ENCODE data around the gene CCL16. TPM values are rescaled to one million over a fixed set of nuclear protein-coding genes. Genes with fewer than 3 reads are reported as not detected.

Gene CCL16
- total and polyA plus RNA-seq, 2 of the 4 experiments (the other 2 are of a cell fraction): not detected

DNA sequence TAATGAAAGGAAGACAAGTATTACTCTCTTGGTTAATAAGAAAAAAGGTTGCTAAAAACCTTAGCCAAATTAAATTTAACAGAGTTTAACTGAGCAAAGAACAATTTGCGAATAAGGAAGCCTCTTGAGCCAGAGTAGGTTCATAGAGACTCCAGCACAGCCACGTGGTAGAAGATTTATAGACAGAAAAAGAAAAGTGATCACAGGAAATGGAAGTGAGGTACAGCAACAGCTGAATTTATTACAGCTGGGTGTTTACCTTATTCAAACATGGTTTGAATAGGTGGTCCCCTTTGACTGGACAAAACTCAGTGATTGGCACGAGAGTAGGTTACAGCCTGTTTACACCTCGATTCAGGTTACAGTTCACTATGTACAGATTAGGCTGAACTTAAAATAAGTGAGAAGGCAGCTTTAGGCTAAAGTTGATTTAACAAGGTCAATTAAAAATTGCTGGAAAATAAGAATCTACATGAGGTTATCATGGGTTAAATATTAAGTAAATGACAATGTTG, 23.4 kb upstream of the CCL16 start:
- 0% methylated on average over 1 of the region's 4 CpGs; no CpG with 5 or more reads in 1 of the 2 experiments for WGBS, 2 experiments (ENCODE audit: extremely low coverage in 2 of 2, insufficient read length in 1 of 2)
- no peaks in the 10 kb centered on the region for H3K36me3 ChIP-seq (ENCODE audit: control insufficient read depth, insufficient read depth, low read length)
- no peak overlapping the region for H2AK5ac ChIP-seq (ENCODE audit: low read depth, low read length)
- H4K20me1 ChIP-seq (ENCODE audit: insufficient read depth, low read length): no peaks in the 10 kb centered on the region
- DNase-seq (no peak), ATAC-seq (ENCODE audit: low read depth) (no peak)
- no peak overlapping the region for H3K18ac ChIP-seq (ENCODE audit: low read depth, low read length)
- H4K91ac ChIP-seq (ENCODE audit: insufficient read depth, low read depth, low read length): no peak overlapping the region
- H2BK120ac ChIP-seq (ENCODE audit: low read depth, low read length): no peak overlapping the region
- ChIA-PET POLR2A (ENCODE audit: unreplicated experiment) (no interaction called here), CTCF (interaction anchor here (0.8 kb wide), 1 partner anchor 28 kb away, joined by 4 read pairs; no protein-coding TSS in a partner anchor)
- no peak overlapping the region for H3K23ac ChIP-seq (ENCODE audit: low read depth, low read length)
- H3K27ac ChIP-seq (ENCODE audit: insufficient read depth, low read length): no peak overlapping the region
- no peak for TF ChIP-seq RCOR1 (IDR thresholded peaks at IDR 0.05; ENCODE audit: insufficient replicate concordance, low read length)
- TF ChIP-seq BHLHE40 (IDR thresholded peaks at IDR 0.05; ENCODE audit: low read depth, low read length): no peak
- no peak for TF ChIP-seq MAFK (IDR thresholded peaks at IDR 0.05; ENCODE audit: low read depth, low read length)
- TF ChIP-seq FOS (IDR thresholded peaks at IDR 0.05; ENCODE audit: low read depth, low read length): no peak
- TF ChIP-seq, protein P1, sequence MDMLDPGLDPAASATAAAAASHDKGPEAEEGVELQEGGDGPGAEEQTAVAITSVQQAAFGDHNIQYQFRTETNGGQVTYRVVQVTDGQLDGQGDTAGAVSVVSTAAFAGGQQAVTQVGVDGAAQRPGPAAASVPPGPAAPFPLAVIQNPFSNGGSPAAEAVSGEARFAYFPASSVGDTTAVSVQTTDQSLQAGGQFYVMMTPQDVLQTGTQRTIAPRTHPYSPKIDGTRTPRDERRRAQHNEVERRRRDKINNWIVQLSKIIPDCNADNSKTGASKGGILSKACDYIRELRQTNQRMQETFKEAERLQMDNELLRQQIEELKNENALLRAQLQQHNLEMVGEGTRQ (IDR thresholded peaks at IDR 0.05; ENCODE audit: low read depth, low read length): no peak
- TF ChIP-seq, protein P2, sequence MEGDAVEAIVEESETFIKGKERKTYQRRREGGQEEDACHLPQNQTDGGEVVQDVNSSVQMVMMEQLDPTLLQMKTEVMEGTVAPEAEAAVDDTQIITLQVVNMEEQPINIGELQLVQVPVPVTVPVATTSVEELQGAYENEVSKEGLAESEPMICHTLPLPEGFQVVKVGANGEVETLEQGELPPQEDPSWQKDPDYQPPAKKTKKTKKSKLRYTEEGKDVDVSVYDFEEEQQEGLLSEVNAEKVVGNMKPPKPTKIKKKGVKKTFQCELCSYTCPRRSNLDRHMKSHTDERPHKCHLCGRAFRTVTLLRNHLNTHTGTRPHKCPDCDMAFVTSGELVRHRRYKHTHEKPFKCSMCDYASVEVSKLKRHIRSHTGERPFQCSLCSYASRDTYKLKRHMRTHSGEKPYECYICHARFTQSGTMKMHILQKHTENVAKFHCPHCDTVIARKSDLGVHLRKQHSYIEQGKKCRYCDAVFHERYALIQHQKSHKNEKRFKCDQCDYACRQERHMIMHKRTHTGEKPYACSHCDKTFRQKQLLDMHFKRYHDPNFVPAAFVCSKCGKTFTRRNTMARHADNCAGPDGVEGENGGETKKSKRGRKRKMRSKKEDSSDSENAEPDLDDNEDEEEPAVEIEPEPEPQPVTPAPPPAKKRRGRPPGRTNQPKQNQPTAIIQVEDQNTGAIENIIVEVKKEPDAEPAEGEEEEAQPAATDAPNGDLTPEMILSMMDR (conservative IDR thresholded peaks at IDR 0.05; ENCODE audit: low read depth, low read length): no peak
- no peak for TF ChIP-seq CHD1 (IDR thresholded peaks at IDR 0.05; ENCODE audit: low read depth, low read length)
- TF ChIP-seq RFX5 (IDR thresholded peaks at IDR 0.05; ENCODE audit: low read depth, low read length): no peak
- TF ChIP-seq POLR2A (IDR thresholded peaks at IDR 0.05; ENCODE audit: low read depth, low read length): no peak
- TF ChIP-seq SMC3 (IDR thresholded peaks at IDR 0.05; ENCODE audit: low read depth, low read length): no peak
- TF ChIP-seq CEBPB (IDR thresholded peaks at IDR 0.05; ENCODE audit: low read depth, low read length): no peak
- TF ChIP-seq, protein P3, sequence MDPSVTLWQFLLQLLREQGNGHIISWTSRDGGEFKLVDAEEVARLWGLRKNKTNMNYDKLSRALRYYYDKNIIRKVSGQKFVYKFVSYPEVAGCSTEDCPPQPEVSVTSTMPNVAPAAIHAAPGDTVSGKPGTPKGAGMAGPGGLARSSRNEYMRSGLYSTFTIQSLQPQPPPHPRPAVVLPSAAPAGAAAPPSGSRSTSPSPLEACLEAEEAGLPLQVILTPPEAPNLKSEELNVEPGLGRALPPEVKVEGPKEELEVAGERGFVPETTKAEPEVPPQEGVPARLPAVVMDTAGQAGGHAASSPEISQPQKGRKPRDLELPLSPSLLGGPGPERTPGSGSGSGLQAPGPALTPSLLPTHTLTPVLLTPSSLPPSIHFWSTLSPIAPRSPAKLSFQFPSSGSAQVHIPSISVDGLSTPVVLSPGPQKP (IDR thresholded peaks at IDR 0.05; ENCODE audit: borderline replicate concordance, low read depth, low read length): no peak
- TF ChIP-seq MXI1 (IDR thresholded peaks at IDR 0.05; ENCODE audit: borderline replicate concordance, low read depth, low read length): no peak
- H3K4me3 ChIP-seq (ENCODE audit: insufficient read depth, low read depth, low read length): no peak overlapping the region
- intact Hi-C loops (cut with micrococcal nuclease): loop anchor here (1.0 kb wide), 1 partner anchor 30 kb away; no protein-coding TSS in a partner anchor
- BruUV-seq (replicated peaks): no TSS peak
- no peak overlapping the region for H3K56ac ChIP-seq (ENCODE audit: extremely low read depth, insufficient read depth, low read length)
- in situ Hi-C loops (cut with MboI; ENCODE audit: low sequenced_read_pairs): no loop called here
- no peak overlapping the region for H3K14ac ChIP-seq (replicated peaks; ENCODE audit: low read depth, low read length)
- no peak overlapping the region for H2BK20ac ChIP-seq (ENCODE audit: low read depth, low read length)
- H4K8ac ChIP-seq (ENCODE audit: low read depth in 2 of 2, low read length in 2 of 2): no peak overlapping the region
- no peak overlapping the region for H2AK9ac ChIP-seq (replicated peaks; ENCODE audit: low read depth, low read length, poor library complexity)
- H3K9me1 ChIP-seq (ENCODE audit: insufficient read depth, low read length): no peaks in the 10 kb centered on the region
- H3K4ac ChIP-seq (ENCODE audit: low read depth, low read length): no peak overlapping the region
- no peak overlapping the region for H3K9ac ChIP-seq (ENCODE audit: low read depth, low read length)
- dilution Hi-C loops (cut with HindIII; ENCODE audit: low sequenced_read_pairs, unreplicated experiment): no loop called here
- H3K27me3 ChIP-seq (ENCODE audit: control insufficient read depth, insufficient read depth, low read length): no peaks in the 10 kb centered on the region; the same call in none of the 2 replicates
- H2AFZ ChIP-seq (replicated peaks; ENCODE audit: low read length, poor library complexity): no peak overlapping the region
- H3K4me1 ChIP-seq (ENCODE audit: control insufficient read depth, insufficient read depth, low read length): no peaks in the 10 kb centered on the region
- H3K79me1 ChIP-seq (ENCODE audit: low read depth in 1 of 2, low read length in 2 of 2): no peaks in the 10 kb centered on the region
- H2BK15ac ChIP-seq (ENCODE audit: low read depth, low read length): no peak overlapping the region
- no peak overlapping the region for H4K5ac ChIP-seq (ENCODE audit: low read depth, low read length)
- H2BK5ac ChIP-seq (ENCODE audit: low read depth, low read length, poor library complexity, severe bottlenecking): no peak overlapping the region
- no peaks in the 10 kb centered on the region for H3K9me3 ChIP-seq (ENCODE audit: control insufficient read depth, insufficient read depth, low read length)
- H3K4me2 ChIP-seq (ENCODE audit: low read depth, low read length): no peak overlapping the region
